Neural cell (in vitro differentiated cells): Measurements from ENCODE around the gene VPS35L.

Source experiments
- EP300 ChIP-seq: fragments of 450-650 bp; conservative IDR thresholded peaks from 2 replicates; pipeline ENCODE4 v1.6.1; 2014; ENCODE audit warnings: antibody characterized with exemption, mild to moderate bottlenecking, moderate library complexity; ENCODE audit not compliant: poor library complexity, severe bottlenecking
- POLR2AphosphoS5 ChIP-seq: IDR thresholded peaks from 2 replicates; pipeline ENCODE4 v1.6.1; 2012
- RAD21 ChIP-seq: fragments of 450-650 bp; conservative IDR thresholded peaks from 2 replicates; pipeline ENCODE4 v1.6.1; 2014; ENCODE audit warnings: antibody characterized with exemption, mild to moderate bottlenecking, moderate library complexity
- TAF1 ChIP-seq: IDR thresholded peaks from 2 replicates; pipeline ENCODE4 v1.6.1; 2012; ENCODE audit warnings: low read depth
- TF ChIP-seq, protein P1 (sequence below): fragments of 450-650 bp; IDR thresholded peaks from 2 replicates; pipeline ENCODE4 v1.5.1; 2014; ENCODE audit warnings: antibody characterized with exemption, mild to moderate bottlenecking, moderate library complexity; ENCODE audit not compliant: poor library complexity, severe bottlenecking
- TF ChIP-seq, protein P2 (sequence below): IDR thresholded peaks from 2 replicates; pipeline ENCODE4 v1.6.1; 2012; ENCODE audit warnings: borderline replicate concordance

DNA sequence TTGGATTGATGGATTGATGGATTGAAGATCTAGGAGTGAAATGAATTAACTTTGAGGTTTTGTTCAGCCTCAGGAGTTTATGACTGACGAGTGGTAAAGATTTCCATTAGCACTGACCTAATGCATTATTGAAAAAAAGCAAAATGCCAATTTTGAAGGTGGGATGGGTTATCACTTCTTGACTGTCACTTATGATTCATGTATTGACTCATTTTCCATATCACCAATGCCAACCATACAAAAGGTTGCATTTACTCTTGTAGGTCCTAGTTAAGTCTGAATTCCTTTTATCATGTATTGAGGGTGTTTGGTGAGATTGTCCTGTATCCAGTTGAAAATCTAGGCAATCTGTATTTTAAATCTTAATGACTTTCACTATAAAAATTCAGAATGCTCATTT is 104.9 kb downstream of the VPS35L start:
- TF ChIP-seq, protein P1, sequence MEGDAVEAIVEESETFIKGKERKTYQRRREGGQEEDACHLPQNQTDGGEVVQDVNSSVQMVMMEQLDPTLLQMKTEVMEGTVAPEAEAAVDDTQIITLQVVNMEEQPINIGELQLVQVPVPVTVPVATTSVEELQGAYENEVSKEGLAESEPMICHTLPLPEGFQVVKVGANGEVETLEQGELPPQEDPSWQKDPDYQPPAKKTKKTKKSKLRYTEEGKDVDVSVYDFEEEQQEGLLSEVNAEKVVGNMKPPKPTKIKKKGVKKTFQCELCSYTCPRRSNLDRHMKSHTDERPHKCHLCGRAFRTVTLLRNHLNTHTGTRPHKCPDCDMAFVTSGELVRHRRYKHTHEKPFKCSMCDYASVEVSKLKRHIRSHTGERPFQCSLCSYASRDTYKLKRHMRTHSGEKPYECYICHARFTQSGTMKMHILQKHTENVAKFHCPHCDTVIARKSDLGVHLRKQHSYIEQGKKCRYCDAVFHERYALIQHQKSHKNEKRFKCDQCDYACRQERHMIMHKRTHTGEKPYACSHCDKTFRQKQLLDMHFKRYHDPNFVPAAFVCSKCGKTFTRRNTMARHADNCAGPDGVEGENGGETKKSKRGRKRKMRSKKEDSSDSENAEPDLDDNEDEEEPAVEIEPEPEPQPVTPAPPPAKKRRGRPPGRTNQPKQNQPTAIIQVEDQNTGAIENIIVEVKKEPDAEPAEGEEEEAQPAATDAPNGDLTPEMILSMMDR: no peak
- no peak for TF ChIP-seq RAD21
- no peak for TF ChIP-seq TAF1
- TF ChIP-seq, protein P2, sequence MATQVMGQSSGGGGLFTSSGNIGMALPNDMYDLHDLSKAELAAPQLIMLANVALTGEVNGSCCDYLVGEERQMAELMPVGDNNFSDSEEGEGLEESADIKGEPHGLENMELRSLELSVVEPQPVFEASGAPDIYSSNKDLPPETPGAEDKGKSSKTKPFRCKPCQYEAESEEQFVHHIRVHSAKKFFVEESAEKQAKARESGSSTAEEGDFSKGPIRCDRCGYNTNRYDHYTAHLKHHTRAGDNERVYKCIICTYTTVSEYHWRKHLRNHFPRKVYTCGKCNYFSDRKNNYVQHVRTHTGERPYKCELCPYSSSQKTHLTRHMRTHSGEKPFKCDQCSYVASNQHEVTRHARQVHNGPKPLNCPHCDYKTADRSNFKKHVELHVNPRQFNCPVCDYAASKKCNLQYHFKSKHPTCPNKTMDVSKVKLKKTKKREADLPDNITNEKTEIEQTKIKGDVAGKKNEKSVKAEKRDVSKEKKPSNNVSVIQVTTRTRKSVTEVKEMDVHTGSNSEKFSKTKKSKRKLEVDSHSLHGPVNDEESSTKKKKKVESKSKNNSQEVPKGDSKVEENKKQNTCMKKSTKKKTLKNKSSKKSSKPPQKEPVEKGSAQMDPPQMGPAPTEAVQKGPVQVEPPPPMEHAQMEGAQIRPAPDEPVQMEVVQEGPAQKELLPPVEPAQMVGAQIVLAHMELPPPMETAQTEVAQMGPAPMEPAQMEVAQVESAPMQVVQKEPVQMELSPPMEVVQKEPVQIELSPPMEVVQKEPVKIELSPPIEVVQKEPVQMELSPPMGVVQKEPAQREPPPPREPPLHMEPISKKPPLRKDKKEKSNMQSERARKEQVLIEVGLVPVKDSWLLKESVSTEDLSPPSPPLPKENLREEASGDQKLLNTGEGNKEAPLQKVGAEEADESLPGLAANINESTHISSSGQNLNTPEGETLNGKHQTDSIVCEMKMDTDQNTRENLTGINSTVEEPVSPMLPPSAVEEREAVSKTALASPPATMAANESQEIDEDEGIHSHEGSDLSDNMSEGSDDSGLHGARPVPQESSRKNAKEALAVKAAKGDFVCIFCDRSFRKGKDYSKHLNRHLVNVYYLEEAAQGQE: no peak
- TF ChIP-seq POLR2AphosphoS5: no peak
- no peak for TF ChIP-seq EP300
